Stomach (tissue), 9 donors: ENCODE data around the gene NXPE3. TPM values are rescaled to one million over a fixed set of nuclear protein-coding genes. Genes with fewer than 3 reads are reported as not detected.
A peak's percentile ranks its signal among the peaks of the same experiment; 100 is the strongest.
"Not testable (repeated sequence)": the region's sequence is repeated elsewhere in the genome, so short reads cannot be mapped to it uniquely, and the experiment has no call there.

Experiments used
- DNase-seq, 2 donors: peaks; one replicate each; pipeline versions ENCODE4 v3.0.0 to v3.0.0-alpha.2; 2013 to 2019
- H3K27ac ChIP-seq, 5 donors: fragments of 200-600 bp in 4 of 5; sonication (generic) in 4 of 5; one replicate each; pipeline ENCODE4 v1.5.1; 2013 to 2019; ENCODE audit warnings: mild to moderate bottlenecking in 1 of 5, moderate library complexity in 1 of 5
- H3K27me3 ChIP-seq, 3 donors: fragments of 200-600 bp; sonication (generic); one replicate each; pipeline ENCODE4 v1.5.1; 2017 to 2019; ENCODE audit warnings: mixed run types in 1 of 3
- H3K36me3 ChIP-seq, 4 donors: fragments of 200-600 bp; sonication (generic); 1 replicate in 3 of 4; 2 replicates in 1 of 4; pipeline ENCODE4 v1.5.1; 2016 to 2019
- H3K4me1 ChIP-seq, 4 donors: fragments of 200-600 bp; sonication (generic); one replicate each; pipeline ENCODE4 v1.5.1; 2016 to 2019
- H3K4me3 ChIP-seq, 4 donors: fragments of 200-600 bp; sonication (generic) in 3 of 4; one replicate each; pipeline ENCODE4 v1.5.1; 2016 to 2019; ENCODE audit warnings: mild to moderate bottlenecking in 1 of 4
- H3K9me3 ChIP-seq, 4 donors: fragments of 200-600 bp; sonication (generic); one replicate each; pipeline ENCODE4 v1.5.1; 2016 to 2019
- CTCF ChIP-seq, 7 experiments: fragments of 450-650 bp in 4 of 7; fragments of 200-600 bp in 3 of 7; sonication (generic) in 3 of 7; IDR thresholded peaks; one replicate each; pipeline ENCODE4 v1.5.1; 2016 to 2019; ENCODE audit warnings: antibody characterized with exemption in 7 of 7, control low read depth in 2 of 7, mild to moderate bottlenecking in 1 of 7
- EP300 ChIP-seq: sonication (generic); formaldehyde crosslinking; IDR thresholded peaks from one replicate; pipeline ENCODE4 v1.6.1; 2017; ENCODE audit warnings: antibody characterized with exemption
- POLR2A ChIP-seq, 4 donors: fragments of 450-650 bp; IDR thresholded peaks; one replicate each; pipeline ENCODE4 v1.6.1; 2016; ENCODE audit warnings: antibody characterized with exemption in 4 of 4, control low read depth in 2 of 4, mild to moderate bottlenecking in 1 of 4, moderate library complexity in 1 of 4
- POLR2AphosphoS5 ChIP-seq, 3 donors: sonication (generic); formaldehyde crosslinking; IDR thresholded peaks; one replicate each; pipeline ENCODE4 v1.6.1; 2016; ENCODE audit warnings: antibody characterized with exemption in 3 of 3
- WGBS, 5 donors: extraction: QIAGEN DNeasy Blood & Tissue Kit in 3 of 5; methylation state at CpG; one replicate each; pipeline versions ENCODE4 v1.1.5 to v1.1.7; 2013 to 2018; 5-methylcytosine and 5-hydroxymethylcytosine counted together
- intact Hi-C: fragments of 100-400 bp; cut with DNase I; formaldehyde crosslinking; loops from one replicate; pipeline ENCODE4 v1.15.1; 2023; ENCODE audit warnings: low total_unique reads
- polyA plus RNA-seq, 3 donors: library from polyadenylated mRNA; stranded (reverse); fragments of 200-250 nt; gene quantifications; one replicate each; pipeline ENCODE4 v1.2.3, GENCODE V29; 2013
- total RNA-seq, 5 donors: library from RNA; depleted of rRNA; stranded (reverse); fragments of >200 nt; gene quantifications; one replicate each; pipeline versions ENCODE4 v1.1.0 to v1.2.3, GENCODE V29; 2014 to 2016
- donor health status: healthy with polysubstance abuse.
- donor health status: Bipolar disorder and iron deficiency.
- donor health status: healthy.

NXPE3 gene
- total and polyA plus RNA-seq, 8 donors: 0.58 to 43.2 (median 6.0) TPM

- intact Hi-C loops: no loop called here
- Histone ChIP-seq H3K9me3 (no peaks in the 10 kb centered on the region), H3K4me3 (no peak overlapping the region), H3K27me3 (no peaks in the 10 kb centered on the region), H3K36me3 (peaks cover 15 to 85% (median 61%) of the 10 kb centered on the region in 4 donors), H3K27ac (no peak overlapping the region), H3K4me1 (no peaks in the 10 kb centered on the region)
- WGBS, 5 donors: 73 to 89% (median 74%) methylated on average over 3 of the region's 3 CpGs
- no peak for DNase-seq
- TF ChIP-seq CTCF (IDR thresholded peaks at IDR 0.05) (no peak), EP300 (no peak), POLR2A (IDR thresholded peaks at IDR 0.05) (no peak), POLR2AphosphoS5 (IDR thresholded peaks at IDR 0.05) (no peak)
Measured at GRCh38 chr3:101762041-101762646, 16.9 kb upstream of the NXPE3 start.

- 79 to 90% (median 87%) methylated on average over 6 of the region's 6 CpGs for WGBS, 5 donors
- H3K4me3 ChIP-seq, intact Hi-C loops: not testable (repeated sequence)
Measured at GRCh38 chr3:101777745-101778281, 1.2 kb upstream of the NXPE3 start.

GRCh38 chr3:101778385-101779046 is 495 bp upstream of the NXPE3 start:
- H3K4me3 ChIP-seq: peak overlapping the region; percentile 66 to 96 (median 93)
- no peaks in the 10 kb centered on the region for H3K27me3 ChIP-seq
- H3K27ac ChIP-seq: peak overlapping the region; percentile 83 to 93 (median 87)
- 21 to 38% (median 23%) methylated on average over 13 to 21 of the region's 21 CpGs for WGBS, 5 donors
- intact Hi-C loops: no loop called here
- H3K36me3 ChIP-seq: peaks cover 8 to 11% (median 11%) of the 10 kb centered on the region in 4 donors
- DNase-seq: no peak
- TF ChIP-seq CTCF (IDR thresholded peaks at IDR 0.05) (no peak), POLR2AphosphoS5 (IDR thresholded peaks at IDR 0.05) (no peak), EP300 (no peak), POLR2A (IDR thresholded peaks at IDR 0.05) (no peak)
- peaks cover 6 to 30% (median 22%) of the 10 kb centered on the region in 4 donors for H3K4me1 ChIP-seq
- H3K9me3 ChIP-seq: no peaks in the 10 kb centered on the region

More at GRCh38 chr3:101777745-101778281, 1.2 kb upstream of the NXPE3 start:
- H3K27ac ChIP-seq: peak overlapping the region in 1 of 5 donors; percentile 92
- not testable (repeated sequence) for H3K27me3 ChIP-seq, H3K9me3 ChIP-seq, H3K36me3 ChIP-seq, DNase-seq
- peaks cover 6 to 30% (median 22%) of the 10 kb centered on the region in 4 donors for H3K4me1 ChIP-seq

GRCh38 chr3:101779822-101780381 is 891 bp downstream of the NXPE3 start:
- WGBS, 5 donors: 14 to 20% (median 18%) methylated on average over 9 of the region's 9 CpGs
- no peak for TF ChIP-seq EP300
- no peak for TF ChIP-seq CTCF (IDR thresholded peaks at IDR 0.05)
- TF ChIP-seq POLR2AphosphoS5 (IDR thresholded peaks at IDR 0.05): no peak
- TF ChIP-seq POLR2A (IDR thresholded peaks at IDR 0.05): no peak
- intact Hi-C loops: no loop called here

More at GRCh38 chr3:101779822-101780381, 891 bp downstream of the NXPE3 start:
- H3K27me3 ChIP-seq: no peaks in the 10 kb centered on the region
- DNase-seq: peak in 1 of 2 donors; percentile 34
- peak overlapping the region; percentile 83 to 93 (median 87) for H3K27ac ChIP-seq
- H3K9me3 ChIP-seq: no peaks in the 10 kb centered on the region
- peaks cover 14 to 25% (median 24%) of the 10 kb centered on the region in 4 donors for H3K36me3 ChIP-seq
- peak overlapping the region; percentile 66 to 96 (median 93) for H3K4me3 ChIP-seq
- H3K4me1 ChIP-seq: peaks cover 6 to 40% (median 23%) of the 10 kb centered on the region in 4 donors
